Gastroesophageal sphincter (tissue), 4 donors: ENCODE results near the gene TSPAN32. TPM values are rescaled to one million over a fixed set of nuclear protein-coding genes. Genes with fewer than 3 reads are reported as not detected.

ENCODE experiments used
- ATAC-seq: fragments of 150-250 bp; one replicate; pipeline ENCODE4 v1.9.1; 2016; ENCODE audit warnings: mild to moderate bottlenecking, moderate library complexity
- H3K27ac ChIP-seq, 4 donors: fragments of 200-600 bp; sonication (generic) in 3 of 4; 1 replicate in 3 of 4; 2 replicates in 1 of 4; pipeline ENCODE4 v1.5.1; 2016 to 2019
- H3K27me3 ChIP-seq: fragments of 200-600 bp; sonication (generic); one replicate; pipeline ENCODE4 v1.5.1; 2019
- H3K36me3 ChIP-seq, 2 donors: fragments of 200-600 bp; sonication (generic); one replicate each; pipeline ENCODE4 v1.5.1; 2019; ENCODE audit warnings: control low read depth in 1 of 2
- H3K4me1 ChIP-seq, 3 donors: fragments of 200-600 bp; sonication (generic); 1 replicate in 2 of 3; 2 replicates in 1 of 3; pipeline ENCODE4 v1.5.1; 2016 to 2019; ENCODE audit warnings: control low read depth in 2 of 3
- H3K4me3 ChIP-seq, 2 donors: fragments of 200-600 bp; sonication (generic); one replicate each; pipeline ENCODE4 v1.5.1; 2019; ENCODE audit warnings: mild to moderate bottlenecking in 1 of 2, moderate library complexity in 1 of 2
- H3K9me3 ChIP-seq, 3 donors: fragments of 200-600 bp; sonication (generic); one replicate each; pipeline ENCODE4 v1.5.1; 2017 to 2019; ENCODE audit warnings: control low read depth in 2 of 3
- EP300 ChIP-seq: sonication (generic); formaldehyde crosslinking; IDR thresholded peaks from one replicate; pipeline ENCODE4 v1.6.1; 2017; ENCODE audit warnings: antibody characterized with exemption, mild to moderate bottlenecking
- POLR2A ChIP-seq, 2 donors: fragments of 450-650 bp; IDR thresholded peaks; one replicate each; pipeline ENCODE4 v1.6.1; 2017; ENCODE audit warnings: antibody characterized with exemption in 2 of 2, mild to moderate bottlenecking in 2 of 2, moderate library complexity in 1 of 2
- POLR2AphosphoS5 ChIP-seq: sonication (generic); formaldehyde crosslinking; IDR thresholded peaks from one replicate; pipeline ENCODE4 v1.6.1; 2017; ENCODE audit warnings: antibody characterized with exemption
- WGBS, 2 donors: methylation state at CpG; one replicate each; pipeline ENCODE4 v1.1.5; 2018; ENCODE audit warnings: low coverage in 1 of 2; 5-methylcytosine and 5-hydroxymethylcytosine counted together
- total RNA-seq, 4 donors: library from RNA; depleted of rRNA; stranded (reverse); fragments of >200 nt; gene quantifications; one replicate each; pipeline ENCODE4 v1.1.0, GENCODE V29; 2016
- TF ChIP-seq, protein P1 (sequence below), 4 experiments: fragments of 200-600 bp in 2 of 4; fragments of 450-650 bp in 2 of 4; sonication (generic) in 1 of 4; IDR thresholded peaks; one replicate each; pipeline ENCODE4 v1.5.1; 2017 to 2019; ENCODE audit warnings: antibody characterized with exemption in 4 of 4, mild to moderate bottlenecking in 2 of 4, moderate library complexity in 2 of 4

TSPAN32 gene
- total RNA-seq, 4 donors from 2014 or later: 0.62 to 3.6 (median 3.6) TPM; not detected in 1

DNA sequence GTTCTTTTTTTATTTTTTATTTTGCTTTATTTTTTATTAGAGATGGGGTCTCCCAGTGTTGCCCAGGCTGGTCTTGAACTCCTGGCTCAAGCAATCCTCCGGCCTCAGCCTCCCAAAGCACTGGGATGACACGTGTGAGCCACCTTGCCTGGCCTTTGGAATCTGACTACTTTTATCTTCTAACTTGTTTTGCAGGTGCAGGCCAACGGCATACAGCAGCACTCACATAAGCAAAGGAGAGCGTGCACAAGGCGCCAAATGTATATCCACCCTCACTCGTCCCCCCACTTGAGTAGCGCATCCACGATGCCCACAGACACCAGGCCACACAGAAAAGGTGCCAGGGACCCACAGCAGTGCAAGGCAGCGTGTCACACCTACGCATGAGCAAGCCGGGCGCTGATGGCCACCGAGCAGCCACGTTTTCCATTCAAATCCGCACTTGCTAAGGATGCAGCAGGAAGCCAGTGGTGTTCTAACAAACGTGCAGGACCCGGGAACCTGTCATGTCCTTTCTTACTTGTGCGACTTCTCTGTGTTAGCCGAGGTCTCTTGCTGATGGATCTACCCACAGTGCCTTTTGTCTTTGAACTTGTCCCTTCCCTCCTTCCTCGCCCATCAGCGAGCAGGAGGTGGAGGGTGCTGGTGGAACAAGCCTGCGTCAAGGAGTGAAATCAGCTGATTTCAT is 37.3 kb upstream of the TSPAN32 start:
- H3K27ac ChIP-seq: no peak overlapping the region
- no peaks in the 10 kb centered on the region for H3K9me3 ChIP-seq
- ATAC-seq: no peak
- peaks cover 68% of the 10 kb centered on the region for H3K27me3 ChIP-seq
- TF ChIP-seq, protein P1, sequence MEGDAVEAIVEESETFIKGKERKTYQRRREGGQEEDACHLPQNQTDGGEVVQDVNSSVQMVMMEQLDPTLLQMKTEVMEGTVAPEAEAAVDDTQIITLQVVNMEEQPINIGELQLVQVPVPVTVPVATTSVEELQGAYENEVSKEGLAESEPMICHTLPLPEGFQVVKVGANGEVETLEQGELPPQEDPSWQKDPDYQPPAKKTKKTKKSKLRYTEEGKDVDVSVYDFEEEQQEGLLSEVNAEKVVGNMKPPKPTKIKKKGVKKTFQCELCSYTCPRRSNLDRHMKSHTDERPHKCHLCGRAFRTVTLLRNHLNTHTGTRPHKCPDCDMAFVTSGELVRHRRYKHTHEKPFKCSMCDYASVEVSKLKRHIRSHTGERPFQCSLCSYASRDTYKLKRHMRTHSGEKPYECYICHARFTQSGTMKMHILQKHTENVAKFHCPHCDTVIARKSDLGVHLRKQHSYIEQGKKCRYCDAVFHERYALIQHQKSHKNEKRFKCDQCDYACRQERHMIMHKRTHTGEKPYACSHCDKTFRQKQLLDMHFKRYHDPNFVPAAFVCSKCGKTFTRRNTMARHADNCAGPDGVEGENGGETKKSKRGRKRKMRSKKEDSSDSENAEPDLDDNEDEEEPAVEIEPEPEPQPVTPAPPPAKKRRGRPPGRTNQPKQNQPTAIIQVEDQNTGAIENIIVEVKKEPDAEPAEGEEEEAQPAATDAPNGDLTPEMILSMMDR (IDR thresholded peaks at IDR 0.05): no peak
- TF ChIP-seq POLR2A (IDR thresholded peaks at IDR 0.05) (no peak), POLR2AphosphoS5 (no peak), EP300 (no peak)
- H3K36me3 ChIP-seq: no peaks in the 10 kb centered on the region
- no peak overlapping the region for H3K4me3 ChIP-seq
- peaks cover 0 to 12% (median 6%) of the 10 kb centered on the region in 3 donors for H3K4me1 ChIP-seq
- 82% methylated on average over 12 of the region's 22 CpGs; no CpG with 5 or more reads in 1 of the 2 donors for WGBS, 2 donors

DNA sequence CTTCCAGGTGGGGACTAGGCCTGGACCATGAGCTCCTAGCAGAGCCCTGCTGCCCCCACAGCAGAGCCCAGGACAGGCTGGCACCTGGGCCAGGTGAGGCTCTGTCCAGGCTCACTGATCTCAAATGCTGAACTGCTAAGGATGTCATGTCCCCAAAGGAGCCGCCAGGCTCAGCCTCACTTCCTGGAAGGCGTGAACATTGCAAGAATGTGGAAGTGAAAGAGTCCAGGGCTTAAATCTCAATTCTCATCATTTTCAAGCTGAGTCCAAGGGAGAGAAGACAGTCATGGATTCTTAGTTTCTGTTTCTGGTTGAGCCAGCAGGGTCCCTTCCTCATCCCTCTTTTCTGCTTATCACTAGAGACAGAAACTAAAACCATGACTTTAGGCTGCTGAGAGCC is 36.4 kb upstream of the TSPAN32 start:
- no peaks in the 10 kb centered on the region for H3K9me3 ChIP-seq
- H3K27ac ChIP-seq: no peak overlapping the region
- H3K27me3 ChIP-seq: peaks cover 68% of the 10 kb centered on the region
- no peaks in the 10 kb centered on the region for H3K36me3 ChIP-seq
- ATAC-seq: no peak
- TF ChIP-seq POLR2A (IDR thresholded peaks at IDR 0.05): no peak
- no peak for TF ChIP-seq EP300
- TF ChIP-seq POLR2AphosphoS5: no peak
- TF ChIP-seq, protein P1 (IDR thresholded peaks at IDR 0.05): no peak
- WGBS, 2 donors: 20 to 60% methylated on average over 1 of the region's 2 CpGs
- no peak overlapping the region for H3K4me3 ChIP-seq
- peaks cover 0 to 21% (median 9%) of the 10 kb centered on the region in 3 donors for H3K4me1 ChIP-seq

DNA sequence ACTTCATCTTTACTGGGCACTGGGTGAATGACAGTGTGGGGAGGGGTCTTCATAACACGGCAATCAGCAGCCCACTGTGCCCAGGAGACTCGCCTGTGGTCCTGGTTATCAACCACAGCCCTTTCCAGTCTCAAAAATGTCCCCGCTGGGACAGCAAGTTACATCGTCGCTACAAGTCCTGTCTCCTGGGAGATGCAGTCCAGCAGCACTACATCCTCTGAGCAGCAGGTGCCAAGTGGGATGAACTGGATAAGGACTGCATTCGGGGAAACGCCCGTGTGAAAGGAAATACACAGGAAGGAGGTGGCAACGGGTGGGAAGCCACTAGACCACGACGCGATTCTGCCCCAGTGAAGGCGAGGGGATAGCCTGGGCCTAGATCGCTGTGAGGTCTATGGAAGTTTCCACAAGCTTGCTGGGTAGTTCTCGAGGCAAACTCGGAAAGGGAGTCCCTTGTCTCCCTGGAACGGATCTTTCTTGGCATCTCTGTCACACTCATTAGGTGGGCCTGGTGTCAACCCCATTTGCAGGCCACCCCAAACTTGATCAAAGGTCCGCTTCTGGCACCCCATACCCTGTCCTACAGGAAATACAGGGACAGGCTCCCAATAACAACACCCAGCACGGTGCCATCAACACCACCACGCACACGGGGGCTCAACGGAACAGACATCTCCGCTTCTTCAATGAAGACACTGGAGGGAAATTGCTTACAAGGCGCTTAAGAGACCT is 35.8 kb upstream of the TSPAN32 start:
- H3K4me1 ChIP-seq: peaks cover 0 to 27% (median 13%) of the 10 kb centered on the region in 3 donors
- no peak for TF ChIP-seq POLR2AphosphoS5
- TF ChIP-seq POLR2A (IDR thresholded peaks at IDR 0.05): no peak
- no peak for TF ChIP-seq EP300
- TF ChIP-seq, protein P1 (IDR thresholded peaks at IDR 0.05): no peak
- no peaks in the 10 kb centered on the region for H3K9me3 ChIP-seq
- no peaks in the 10 kb centered on the region for H3K36me3 ChIP-seq
- H3K27ac ChIP-seq: no peak overlapping the region
- H3K27me3 ChIP-seq: peaks cover 68% of the 10 kb centered on the region
- 79 to 81% methylated on average over 8 to 11 of the region's 24 CpGs for WGBS, 2 donors
- ATAC-seq: no peak
- H3K4me3 ChIP-seq: no peak overlapping the region

DNA sequence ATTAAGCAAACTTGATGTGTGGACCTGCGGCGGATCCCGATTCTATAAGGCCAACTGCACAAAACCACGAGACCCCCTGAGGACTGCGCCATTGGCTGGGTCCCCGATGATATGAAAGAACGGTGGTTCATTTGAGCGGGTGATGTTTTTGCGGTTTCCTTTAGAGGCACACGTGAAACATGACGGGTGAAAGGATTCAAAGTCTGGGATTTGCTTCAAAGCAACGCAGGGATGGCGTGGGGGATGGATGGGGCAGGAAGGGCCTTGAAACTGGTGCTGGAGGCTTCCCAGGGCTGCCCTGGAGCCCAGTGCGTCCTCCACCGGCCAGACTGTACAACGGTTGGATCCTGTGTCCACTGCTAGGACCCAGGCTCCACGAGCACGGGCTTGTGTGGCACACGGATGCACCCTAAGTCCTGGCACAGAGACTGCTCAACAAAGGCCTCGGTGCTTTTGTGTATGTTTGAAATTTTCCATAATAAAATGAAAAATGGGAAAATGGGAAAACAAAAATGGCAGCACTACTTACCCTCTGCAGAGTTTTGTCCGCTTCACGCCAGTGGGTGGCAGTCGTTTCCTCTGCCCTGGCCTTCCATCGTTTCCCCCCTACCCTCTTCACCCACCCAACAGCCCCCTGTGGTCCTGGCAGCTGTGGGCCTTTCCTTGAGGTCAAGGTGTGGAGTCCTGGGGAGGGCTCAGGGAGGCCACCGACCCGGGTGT is 35.1 kb upstream of the TSPAN32 start:
- Histone ChIP-seq H3K27ac (no peak overlapping the region), H3K36me3 (no peaks in the 10 kb centered on the region), H3K9me3 (no peaks in the 10 kb centered on the region), H3K27me3 (peaks cover 68% of the 10 kb centered on the region), H3K4me3 (no peak overlapping the region), H3K4me1 (peaks cover 0 to 31% (median 14%) of the 10 kb centered on the region in 3 donors)
- ATAC-seq: no peak
- no peak for TF ChIP-seq POLR2A (IDR thresholded peaks at IDR 0.05)
- no peak for TF ChIP-seq POLR2AphosphoS5
- TF ChIP-seq EP300: no peak
- TF ChIP-seq, protein P1 (IDR thresholded peaks at IDR 0.05): no peak
- WGBS, 2 donors: 90 to 96% methylated on average over 10 to 19 of the region's 26 CpGs
